HG02798 (cell line): ENCODE measurements around the gene KLHL35.

Experiments
- ATAC-seq: cut with Tn5 transposase; IDR thresholded peaks from one replicate; pipeline ENCODE4 v1.9.1; 2021; ENCODE audit warnings: mild to moderate bottlenecking; ENCODE audit not compliant: unreplicated experiment, poor library complexity

The KLHL35 gene

GRCh38 chr11:75470476-75471080, 37.6 kb upstream of the KLHL35 start:
- no peak for ATAC-seq

DNA sequence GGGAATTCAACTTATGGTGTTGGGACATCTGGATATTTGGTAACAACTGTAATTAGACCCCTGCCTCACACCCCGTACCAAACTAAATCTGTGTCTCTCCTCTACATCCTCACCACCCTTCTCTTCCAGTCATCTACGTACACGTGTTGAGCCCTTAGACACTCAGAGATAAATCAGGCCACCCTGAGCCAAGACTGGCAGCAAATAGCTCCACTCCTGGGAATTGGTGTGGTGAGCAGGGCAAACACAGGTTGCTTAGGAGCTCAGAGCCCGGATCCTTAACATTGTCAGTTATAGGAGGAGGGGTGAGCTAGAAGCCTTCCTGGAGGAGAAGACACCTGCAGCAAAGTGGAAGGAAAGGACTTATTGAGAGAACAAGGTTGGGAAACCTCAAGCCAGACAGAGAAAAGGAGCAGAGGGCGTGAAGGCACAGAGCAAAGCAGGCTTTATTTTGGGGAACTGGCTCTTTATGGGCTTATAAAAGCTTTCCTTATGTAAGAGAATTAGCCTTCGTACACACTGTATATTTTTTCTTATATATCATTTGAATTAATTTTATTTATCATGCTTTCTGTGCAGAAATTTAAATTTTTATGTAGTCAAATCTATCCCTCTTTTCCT, 36.9 kb upstream of the KLHL35 start:
- ATAC-seq: no peak

GRCh38 chr11:75468534-75469340, 35.7 kb upstream of the KLHL35 start:
- ATAC-seq: no peak

DNA sequence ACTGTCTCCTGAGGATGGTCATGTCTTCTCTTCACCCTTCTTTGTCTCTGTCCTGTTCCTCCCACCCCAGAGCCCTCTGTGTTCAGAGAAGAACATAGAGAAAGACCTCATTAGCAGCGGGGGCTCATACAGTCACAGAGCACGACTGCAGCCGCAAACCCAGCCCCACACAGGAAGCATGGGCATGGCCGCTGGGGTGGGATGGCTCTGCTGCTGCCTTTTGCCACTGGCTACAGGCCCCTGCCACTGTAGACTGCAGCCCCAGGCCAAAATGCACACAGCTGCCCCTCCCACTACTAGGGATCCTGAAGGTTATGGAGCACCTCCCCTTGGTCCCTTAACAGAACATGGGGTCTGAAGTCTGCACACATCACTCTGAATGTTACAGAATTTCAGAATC, 34.9 kb upstream of the KLHL35 start:
- no peak for ATAC-seq

DNA sequence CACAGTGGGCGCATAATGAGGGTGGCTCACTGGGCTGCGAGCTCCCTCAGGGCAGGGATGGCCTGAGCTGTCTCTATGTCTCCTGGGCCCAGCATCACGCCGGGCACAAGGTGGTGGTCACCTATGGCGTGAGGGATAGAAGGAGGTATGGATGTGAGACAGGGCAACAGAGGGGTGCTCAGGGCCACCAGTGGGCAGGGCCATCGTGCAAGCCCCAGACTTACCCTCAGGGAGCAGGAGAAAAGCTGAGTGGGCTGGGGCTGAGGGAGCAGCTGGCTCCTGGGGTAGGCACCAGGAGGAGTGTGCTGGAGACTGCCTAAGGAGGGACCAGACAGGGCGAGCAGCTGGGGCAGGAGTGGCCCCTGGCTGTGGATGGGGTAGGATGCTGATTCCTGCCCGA, 34.3 kb upstream of the KLHL35 start:
- ATAC-seq: no peak

DNA sequence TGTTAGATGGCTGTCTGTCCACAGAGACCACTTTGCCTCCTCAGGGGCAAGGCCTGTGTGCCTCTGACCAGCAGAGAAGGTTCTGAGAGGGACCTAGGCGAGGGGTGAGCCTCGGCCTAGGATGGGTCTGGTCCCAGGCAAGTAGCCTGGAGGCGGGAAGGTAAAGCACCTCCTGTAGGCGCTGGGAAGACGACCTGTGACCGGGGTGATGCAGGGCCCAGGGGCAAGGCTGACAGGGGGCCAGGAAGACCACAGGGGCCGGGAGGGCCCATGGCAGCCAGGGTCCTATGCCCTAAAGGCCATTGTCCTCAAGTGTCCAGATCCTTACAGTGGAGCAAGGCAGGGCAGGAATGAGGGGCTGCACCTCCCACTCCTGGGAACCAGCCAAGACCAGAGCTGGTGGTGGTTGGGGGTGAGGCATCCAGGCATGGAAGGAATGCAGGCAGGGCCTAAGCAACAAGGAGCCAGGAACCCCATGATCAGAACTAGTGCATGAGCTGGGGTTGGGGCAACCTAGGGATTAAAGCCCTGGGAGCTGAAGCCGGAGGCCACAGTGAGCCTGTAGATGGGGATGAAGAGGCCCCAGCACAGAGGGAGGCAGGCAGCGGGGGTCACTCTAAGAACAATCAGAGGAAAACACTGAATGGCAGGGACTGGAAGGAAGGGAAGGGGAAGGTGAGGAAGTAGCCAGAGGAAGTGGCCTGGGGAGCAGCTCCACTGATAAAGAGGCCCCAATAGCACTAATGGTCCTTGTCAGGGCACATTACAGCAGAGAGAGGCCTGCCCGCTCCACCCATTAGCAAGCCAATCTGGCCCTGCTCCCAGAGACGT, 32.9 kb upstream of the KLHL35 start:
- no peak for ATAC-seq

- ATAC-seq: no peak
Observed at GRCh38 chr11:75463106-75463774, 30.2 kb upstream of the KLHL35 start.

- no peak for ATAC-seq
Observed at GRCh38 chr11:75462117-75462653, 29.2 kb upstream of the KLHL35 start.

GRCh38 chr11:75461151-75461550, 28.1 kb upstream of the KLHL35 start:
- ATAC-seq: no peak

DNA sequence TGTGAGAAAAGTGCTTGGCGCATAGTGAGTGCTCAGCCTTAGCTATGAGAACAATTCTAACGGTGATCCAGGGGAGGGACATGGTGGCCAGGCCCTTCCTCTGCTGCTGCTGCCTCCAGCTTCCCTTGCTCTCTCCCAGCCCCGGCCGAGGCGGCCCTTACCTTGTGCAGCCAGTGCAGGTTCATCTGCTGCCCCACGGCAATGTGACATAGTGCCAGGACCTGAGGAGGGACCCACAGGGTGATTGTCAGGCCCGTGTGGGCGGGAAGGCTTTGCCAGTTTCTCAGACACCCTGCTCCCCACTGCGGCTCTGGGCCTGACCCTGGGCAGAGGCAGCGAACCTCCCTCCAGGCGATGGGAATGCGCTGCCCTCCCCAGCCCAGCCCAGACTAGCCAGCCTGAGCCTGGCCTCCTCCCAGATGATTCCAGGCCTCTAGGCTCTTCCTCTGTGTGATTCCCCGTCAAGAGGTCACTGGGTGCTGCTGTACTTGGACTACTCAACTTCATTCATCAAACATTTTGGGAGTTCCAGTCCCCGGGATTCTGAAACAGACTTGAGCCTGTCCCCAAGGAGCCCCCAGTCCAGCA, 23.7 kb upstream of the KLHL35 start:
- no peak for ATAC-seq

DNA sequence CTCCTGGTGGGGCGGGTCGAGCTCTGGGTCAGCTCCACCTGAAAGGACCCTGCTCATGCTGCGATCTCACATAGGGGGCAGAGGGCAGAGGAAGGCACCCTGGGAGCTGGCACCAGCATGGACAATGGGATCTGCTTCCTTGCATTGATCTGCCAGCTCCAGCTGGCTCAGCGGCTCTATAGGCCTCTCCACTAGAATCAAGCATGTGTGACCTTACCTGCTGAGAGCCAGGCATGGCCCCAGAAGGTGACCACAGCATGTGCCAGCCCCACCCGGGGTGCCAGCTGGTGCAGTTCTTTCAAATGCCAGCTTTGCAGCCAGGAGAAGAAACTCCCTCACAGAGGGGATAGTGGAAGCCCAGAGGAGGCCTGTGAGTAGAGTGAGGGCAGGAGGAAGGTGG, 22.0 kb upstream of the KLHL35 start:
- ATAC-seq: no peak

- ATAC-seq: no peak
Observed at GRCh38 chr11:75453916-75454655, 21.1 kb upstream of the KLHL35 start.

GRCh38 chr11:75450826-75451821, 18.1 kb upstream of the KLHL35 start:
- no peak for ATAC-seq

DNA sequence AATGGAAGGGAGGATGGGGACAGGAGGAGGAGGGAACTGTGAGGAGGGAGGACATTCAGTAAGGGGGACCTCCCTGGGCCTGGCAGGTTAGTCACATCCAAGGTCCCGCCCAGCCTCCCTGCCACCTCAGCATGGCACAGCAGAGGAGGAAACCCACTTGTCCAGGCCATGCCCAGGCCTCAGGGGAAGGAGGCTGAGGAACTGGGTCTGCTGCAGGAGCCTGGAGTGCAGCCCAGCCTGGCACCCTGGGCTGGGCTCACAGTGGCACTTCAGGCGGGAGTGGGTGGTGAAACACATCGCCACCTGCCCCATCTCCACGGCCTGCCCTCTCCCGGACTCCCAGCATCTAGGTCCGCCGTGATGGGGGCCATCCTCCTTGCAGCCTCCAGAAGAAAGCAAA, 17.2 kb upstream of the KLHL35 start:
- ATAC-seq: no peak

DNA sequence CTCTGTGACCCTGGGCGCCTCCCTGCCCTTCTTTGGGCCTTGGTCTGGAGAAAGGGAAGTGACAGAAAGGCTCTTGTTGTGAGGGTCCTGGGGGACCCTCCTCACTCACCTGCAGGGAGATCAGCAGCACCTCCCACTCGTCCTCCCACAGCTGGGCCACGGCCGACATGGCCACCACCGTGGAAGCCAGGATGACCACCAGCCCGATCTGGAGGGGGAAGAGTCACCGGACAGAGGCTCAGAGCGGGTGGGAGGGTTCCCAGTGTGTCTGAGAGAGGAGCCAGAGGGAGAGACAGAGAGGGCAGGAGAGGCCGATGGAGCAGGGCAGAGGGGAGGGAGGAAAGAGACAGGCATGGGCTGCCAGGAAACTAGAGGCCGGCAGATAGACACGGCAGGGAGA, 16.8 kb upstream of the KLHL35 start:
- no peak for ATAC-seq

GRCh38 chr11:75449271-75449670, 16.3 kb upstream of the KLHL35 start:
- ATAC-seq: no peak

DNA sequence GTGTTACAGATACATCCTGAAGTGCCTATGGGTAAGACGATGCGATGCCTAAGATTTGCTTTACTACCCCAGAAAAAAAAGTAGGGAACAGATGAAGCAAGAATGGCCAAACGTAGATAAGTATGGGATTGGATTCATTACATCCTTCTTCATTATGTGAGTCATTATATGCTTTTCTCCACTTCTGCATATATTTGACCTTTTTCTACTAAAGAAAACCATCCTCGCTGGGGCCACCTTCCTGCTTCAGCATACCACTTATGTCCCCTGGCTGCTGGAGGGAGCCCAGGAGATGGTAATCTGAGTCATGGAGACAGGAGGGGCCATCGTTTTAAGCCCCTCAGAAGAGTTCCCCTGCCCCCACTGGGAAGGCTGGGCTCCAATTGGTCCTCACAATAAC, 14.4 kb upstream of the KLHL35 start:
- no peak for ATAC-seq
